HG03045 (cell line): Measurements from ENCODE around the gene SMIM24.
"Not testable (repeated sequence)": the region's sequence is repeated elsewhere in the genome, so short reads cannot be mapped to it uniquely, and the experiment has no call there.

Experiments
- ATAC-seq: cut with Tn5 transposase; IDR thresholded peaks from one replicate; pipeline ENCODE4 v1.9.1; 2021; ENCODE audit warnings: mild to moderate bottlenecking, moderate library complexity; ENCODE audit not compliant: unreplicated experiment

The SMIM24 gene

DNA sequence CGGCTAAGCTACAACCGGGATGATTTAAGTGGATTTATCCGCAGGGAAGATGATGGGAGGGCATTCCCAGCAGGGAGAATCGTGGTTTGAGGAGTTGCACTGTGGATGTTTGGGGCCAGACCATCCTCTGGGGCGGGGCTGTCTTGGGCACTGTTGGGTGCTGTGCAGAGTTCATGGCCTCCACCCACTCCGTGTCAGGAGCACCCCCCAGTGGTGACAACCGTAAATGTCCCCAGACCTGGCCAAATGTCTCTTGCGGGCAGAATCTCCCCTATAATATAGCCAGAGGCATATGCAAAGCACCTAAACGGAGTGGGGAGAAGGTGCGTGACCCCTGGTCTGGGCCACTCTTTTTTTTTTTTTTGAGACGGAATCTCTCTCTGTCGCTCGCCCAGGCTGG, 40.2 kb downstream of the SMIM24 start:
- no peak for ATAC-seq

DNA sequence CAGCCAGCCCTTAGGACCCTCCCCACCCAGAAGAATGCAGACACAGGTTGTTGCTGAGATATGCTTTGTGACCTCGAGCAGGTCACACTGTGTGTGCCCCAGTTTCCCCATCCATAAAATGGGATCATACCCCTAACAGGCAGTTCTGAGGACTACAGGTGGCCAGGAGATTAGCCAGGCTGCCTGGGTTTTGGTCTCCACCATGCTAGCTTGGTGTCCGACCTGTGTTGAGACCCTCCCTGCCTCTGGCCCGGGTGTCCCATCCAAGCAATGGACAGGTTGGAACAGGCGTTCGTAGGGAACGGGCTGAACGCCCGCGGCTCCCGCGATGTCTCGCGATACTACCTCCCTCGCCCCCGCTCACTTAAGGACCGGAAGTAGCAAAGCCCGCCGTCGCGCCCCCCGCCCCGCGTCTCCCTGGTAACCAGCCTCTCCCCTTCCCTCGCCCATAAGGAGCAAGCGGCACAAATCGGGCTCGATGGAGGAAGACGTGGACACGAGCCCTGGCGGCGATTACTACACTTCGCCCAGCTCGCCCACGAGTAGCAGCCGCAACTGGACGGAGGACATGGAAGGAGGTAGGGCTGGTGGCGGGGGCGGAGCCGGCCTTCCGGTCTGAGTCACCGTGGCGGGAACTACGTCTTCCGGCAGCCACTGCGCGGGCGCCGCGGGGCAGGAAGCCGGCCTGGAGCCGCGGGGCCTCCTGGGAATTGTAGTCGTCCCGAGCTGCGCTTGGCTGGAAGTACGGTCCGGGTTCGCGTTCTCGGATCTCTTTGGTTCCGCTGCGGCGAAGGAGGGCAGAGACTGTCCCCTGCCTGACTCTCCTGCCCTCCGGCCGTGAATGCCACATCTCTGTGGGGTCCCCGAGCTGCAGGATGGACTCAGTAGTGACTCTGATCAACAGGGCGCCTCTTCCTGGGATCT, 45.4 kb downstream of the SMIM24 start:
- peak; percentile 85 for ATAC-seq

DNA sequence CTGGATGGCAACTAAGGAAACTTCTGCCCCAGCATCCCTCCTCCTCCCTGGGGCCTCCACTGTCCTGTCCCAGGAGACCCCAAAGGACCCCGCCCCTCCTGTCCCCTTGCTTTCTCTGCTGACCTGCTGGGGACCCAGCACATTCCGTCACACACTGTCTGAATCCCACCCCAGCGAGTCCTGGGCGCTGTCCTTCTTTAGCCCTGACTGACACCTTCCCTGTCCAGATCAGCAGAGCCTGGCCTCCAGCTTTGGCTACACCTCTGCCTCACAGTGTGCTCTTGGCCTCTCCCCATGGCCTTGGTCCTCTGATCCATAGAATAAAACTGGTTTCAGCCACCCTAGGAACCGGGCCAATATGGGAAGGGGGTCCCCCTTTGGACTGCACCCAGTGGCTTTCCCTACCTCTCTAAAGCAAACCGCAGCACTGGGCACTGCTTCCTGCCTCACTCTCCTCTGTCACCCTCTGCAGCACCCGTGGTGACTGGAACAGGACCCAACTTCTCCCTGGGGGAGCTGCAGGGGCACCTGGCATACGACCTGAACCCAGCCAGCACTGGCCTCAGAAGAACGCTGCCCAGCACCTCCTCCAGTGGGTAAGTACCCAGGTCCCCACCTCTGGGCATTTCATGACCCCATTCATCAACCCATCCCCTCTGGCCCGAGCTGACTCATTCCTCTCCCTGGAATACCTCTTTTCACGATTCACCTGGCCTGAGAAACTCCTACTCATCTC, 46.4 kb downstream of the SMIM24 start:
- no peak for ATAC-seq

DNA sequence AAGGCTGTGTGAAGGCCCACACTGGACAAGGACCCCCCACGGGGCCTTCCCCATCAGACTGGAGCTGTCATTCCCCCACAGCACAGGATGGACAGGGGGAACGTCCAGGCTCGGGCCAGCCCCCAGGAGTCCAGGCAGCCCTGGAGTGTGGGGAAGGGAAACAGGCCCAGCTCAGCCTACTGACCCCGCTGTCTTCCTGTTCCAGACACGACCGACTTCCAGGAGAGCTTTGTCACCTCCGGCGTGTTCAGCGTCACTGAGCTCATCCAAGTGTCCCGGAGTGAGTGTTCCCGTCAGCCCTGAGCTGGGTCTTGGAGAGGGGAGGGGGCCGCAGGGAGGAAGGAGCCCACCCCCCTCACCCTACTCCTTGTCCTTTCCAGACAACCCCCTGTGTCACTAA, 47.0 kb downstream of the SMIM24 start:
- ATAC-seq, result no peak

DNA sequence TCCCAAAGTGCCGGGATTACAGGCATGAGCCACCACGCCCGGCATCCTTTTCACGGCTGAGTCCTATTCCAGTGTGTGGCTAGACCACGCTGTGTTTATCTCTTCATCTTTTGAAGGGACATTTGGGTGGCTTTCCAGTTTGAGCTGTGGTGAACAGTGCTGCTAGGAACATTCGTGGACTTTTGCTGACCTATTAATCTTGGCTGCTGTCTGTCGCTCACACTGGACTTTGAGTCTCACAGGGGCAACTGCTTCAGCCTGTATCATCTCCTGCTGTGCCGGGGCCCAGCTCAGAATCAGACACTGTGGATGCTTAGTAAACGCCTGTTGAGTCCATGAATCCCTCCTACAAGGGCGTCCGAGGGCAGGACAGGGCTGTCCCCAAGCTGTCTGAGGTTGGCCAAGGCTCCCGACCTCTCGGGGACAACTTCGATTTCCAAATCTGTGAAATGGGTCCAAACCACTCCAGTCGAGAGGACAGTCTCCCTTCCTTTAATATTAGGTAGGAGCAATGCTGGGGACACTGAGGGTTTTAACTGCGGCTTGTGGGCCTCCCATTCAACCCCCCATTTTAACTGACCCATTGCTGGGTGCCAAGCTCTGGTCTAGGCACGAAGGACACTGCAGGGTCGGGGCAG, 48.4 kb downstream of the SMIM24 start:
- ATAC-seq, result no peak

DNA sequence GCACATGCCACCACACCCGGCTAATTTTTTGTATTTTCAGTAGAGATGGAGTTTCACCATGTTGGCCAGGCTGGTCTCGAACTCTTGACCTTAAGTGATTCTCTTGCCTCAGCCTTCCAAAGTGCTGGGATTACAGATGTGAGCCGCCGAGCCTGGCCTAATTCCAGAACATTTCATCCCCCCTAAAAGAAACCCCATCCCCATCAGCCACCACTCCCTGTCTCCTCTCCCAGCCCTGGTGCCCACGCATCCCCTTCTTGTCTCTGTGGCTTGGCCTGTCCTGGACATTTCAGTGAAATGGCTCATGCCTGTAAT, 50.0 kb downstream of the SMIM24 start:
- ATAC-seq, result not testable (repeated sequence)

DNA sequence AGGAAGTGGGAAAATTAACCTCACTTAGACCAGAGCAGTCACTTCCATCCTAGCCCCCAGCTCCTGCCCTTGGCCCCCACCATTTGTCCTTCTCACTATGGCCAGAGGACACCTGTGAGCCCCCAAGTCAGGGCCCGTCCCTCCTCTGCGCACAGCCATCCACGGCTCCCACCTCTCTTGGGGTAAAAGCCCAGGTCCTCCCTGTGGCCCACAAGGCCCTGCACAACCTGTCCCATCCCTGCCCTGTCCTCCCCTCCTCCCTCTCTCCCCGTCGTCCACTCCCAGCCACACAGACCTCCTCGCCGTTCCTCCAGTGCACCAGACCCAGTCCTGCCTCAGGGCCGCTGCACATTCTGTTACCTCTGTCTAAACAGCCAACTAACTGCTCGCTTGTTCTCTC, 53.9 kb downstream of the SMIM24 start:
- no peak for ATAC-seq
